Measurements from ENCODE around the gene PKN3. TPM values are rescaled to one million over a fixed set of nuclear protein-coding genes. Genes with fewer than 3 reads are reported as not detected.
"Not testable (repeated sequence)": the region's sequence is repeated elsewhere in the genome, so short reads cannot be mapped to it uniquely, and the experiment has no call there.

PKN3 gene
- total RNA-seq, 1 donor from 2014 or later, result 8.5 TPM

DNA sequence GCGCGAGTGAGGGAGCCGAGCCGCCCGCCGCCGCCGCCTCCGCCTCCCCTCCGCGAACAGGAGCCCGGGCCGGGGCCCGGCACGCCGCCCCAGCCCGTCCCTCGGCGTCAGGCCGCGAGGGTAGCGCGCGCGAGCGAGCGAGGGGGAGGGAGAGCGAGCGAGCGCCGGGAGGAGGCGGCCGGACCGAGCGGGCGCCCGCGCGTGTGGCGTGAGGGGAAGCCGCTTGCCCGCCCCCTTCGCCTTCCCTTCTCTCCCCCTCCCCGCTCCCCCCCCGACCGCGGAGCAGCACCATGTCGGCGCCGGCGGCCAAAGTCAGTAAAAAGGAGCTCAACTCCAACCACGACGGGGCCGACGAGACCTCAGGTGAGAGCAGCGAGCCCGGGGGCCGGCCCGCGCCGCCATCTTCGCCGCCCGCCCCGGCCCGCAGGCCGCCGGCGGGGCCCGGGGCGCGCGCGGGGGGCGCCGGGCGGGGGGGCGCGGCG is 13.0 kb upstream of the PKN3 start:
- intact Hi-C loops (cut with DNase I), result loop anchor here (2.0 kb wide), 2 partner anchors 33 to 55 kb away; partner anchors contain the start of gene DYNC2I2
- DNase-seq (ENCODE audit: missing footprints) (peak; percentile 83), ATAC-seq (peak; percentile 15)

DNA sequence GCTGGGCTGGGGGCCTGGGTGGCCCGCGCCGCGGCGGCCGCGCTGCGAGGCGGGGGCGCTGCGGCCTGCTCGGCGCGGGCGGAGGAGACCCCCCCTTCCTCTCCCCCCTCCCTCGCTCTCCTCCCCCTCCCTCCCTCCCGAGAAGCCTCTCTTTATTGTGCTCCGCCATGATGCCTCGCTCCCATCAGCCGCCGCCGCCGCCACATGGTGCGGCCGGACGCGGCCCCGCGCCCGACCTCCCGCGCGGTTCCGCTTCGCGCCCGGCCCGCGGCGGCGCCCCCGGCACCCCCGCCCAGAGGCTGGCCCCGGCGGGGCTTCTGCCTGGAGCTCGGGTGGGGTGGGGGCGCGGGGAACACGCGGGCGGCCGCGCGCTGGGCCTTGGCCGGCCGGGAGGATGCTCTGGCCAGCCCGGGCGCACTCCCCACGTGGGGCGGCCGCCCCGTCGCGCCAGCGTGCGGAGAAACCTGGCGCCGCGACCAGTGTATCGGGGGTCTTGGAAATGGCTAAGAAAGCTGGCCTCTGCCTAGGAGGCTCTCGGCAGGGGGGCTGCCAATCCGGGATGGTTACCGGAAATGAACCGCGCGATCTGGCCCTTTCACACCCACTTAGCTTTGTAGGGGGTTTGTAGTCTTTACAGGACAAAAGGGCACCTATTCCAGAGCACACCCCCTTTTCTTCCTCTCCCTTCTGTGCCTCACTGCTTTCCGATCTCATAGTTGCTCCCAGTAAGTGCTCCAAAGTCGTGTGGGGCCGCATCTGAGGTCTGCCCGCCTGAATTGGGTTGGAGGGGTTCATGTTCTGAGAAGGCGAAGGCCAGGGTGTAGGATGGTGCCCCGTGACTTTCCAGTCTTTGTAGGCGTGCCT is 12.3 kb upstream of the PKN3 start:
- intact Hi-C loops (cut with DNase I), result loop anchor here (2.0 kb wide), 2 partner anchors 33 to 55 kb away; partner anchors contain the start of gene DYNC2I2
- no peak for ATAC-seq

DNA sequence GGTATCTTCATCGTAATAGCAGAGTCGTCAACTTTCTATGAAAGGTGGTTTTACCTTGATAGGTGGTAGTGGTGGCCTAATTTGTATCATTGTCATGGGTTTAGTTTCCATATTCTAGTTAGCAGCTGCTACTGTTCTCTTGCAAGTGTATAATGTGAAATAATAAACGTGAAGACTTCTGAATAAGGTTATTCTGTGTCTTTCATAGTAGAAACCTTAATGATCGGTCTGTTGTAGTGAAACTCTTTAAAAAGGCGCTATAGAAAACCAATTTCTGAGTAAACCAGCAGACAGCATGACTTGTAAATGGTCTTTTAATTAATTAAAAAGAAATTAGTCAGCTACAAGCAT is 11.6 kb upstream of the PKN3 start:
- intact Hi-C loops (cut with DNase I), result no loop called here
- DNase-seq (ENCODE audit: missing footprints), result no peak
- no peak for ATAC-seq

More for the DNA sequence above, 12.3 kb upstream of the PKN3 start:
- DNase-seq (ENCODE audit: missing footprints), result no peak

DNA sequence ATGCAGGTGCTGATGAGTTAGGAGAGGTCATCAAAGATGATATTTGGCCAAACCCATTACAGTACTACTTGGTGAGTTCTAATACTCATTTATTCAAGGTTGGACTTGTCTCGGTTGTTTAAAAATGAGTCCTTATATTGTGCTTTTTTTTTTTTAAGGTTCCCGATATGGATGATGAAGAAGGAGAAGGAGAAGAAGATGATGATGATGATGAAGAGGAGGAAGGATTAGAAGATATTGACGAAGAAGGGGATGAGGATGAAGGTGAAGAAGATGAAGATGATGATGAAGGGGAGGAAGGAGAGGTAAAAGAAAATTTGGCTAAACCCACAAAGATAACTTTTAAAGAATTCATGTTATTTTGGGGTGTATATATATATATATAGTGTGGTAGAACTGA is 8.6 kb upstream of the PKN3 start:
- intact Hi-C loops (cut with DNase I); ATAC-seq; DNase-seq (ENCODE audit: missing footprints): not testable (repeated sequence)

DNA sequence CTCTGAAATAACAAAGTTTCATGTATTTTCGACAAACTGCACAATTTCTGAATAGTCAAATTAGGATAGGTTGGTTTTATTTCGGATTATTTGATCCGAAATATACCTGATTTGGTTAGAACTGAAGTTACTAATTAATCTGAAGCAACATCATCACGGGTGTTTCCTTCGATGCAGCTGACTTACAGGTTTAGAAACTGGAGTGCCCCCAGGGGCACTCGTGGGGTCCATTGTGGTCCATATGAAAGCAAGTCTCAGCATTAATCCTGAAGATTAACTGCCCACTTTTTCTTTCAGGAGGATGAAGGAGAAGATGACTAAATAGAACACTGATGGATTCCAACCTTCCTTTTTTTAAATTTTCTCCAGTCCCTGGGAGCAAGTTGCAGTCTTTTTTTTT is 8.0 kb upstream of the PKN3 start:
- ATAC-seq (no peak), DNase-seq (ENCODE audit: missing footprints) (no peak)
- intact Hi-C loops (cut with DNase I), result no loop called here

DNA sequence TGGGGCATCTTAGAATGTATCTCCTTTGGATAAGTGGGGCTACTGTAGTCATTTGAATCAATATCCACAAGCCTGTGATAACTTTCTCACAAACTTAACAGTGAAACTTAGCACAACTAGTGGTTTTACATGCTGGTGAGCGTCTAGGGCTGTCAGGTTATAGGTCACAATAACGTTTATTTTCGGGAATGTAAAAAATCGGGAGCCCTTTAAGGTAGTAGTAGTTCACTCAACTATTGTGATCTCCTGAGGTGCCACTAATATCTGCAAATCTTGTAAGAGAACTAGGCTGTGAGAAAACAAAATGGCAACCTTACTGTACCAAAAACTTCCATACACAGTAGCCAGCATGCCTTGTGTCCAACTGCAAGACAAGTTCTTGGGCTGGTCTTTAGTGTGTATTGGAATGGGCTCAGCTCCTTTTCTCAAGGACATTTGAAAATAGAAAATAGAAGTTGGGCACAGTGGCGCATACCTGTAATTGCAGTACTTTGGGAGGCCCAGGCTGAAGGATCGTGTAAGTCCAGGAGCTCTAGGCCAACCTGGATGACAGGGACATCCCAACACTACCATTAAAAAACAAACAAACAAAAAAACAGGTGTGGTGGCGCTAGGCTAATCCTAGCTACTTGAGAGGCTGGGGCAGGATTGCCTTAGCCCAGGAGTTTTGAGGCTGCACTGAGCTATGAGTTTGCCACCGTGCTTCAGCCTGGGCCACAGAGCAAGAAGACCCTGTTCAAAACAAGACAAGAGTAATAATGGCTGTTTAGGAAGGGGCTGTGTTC is 5.2 kb upstream of the PKN3 start:
- no peak for DNase-seq (ENCODE audit: missing footprints)
- intact Hi-C loops (cut with DNase I), result no loop called here
- no peak for ATAC-seq

DNA sequence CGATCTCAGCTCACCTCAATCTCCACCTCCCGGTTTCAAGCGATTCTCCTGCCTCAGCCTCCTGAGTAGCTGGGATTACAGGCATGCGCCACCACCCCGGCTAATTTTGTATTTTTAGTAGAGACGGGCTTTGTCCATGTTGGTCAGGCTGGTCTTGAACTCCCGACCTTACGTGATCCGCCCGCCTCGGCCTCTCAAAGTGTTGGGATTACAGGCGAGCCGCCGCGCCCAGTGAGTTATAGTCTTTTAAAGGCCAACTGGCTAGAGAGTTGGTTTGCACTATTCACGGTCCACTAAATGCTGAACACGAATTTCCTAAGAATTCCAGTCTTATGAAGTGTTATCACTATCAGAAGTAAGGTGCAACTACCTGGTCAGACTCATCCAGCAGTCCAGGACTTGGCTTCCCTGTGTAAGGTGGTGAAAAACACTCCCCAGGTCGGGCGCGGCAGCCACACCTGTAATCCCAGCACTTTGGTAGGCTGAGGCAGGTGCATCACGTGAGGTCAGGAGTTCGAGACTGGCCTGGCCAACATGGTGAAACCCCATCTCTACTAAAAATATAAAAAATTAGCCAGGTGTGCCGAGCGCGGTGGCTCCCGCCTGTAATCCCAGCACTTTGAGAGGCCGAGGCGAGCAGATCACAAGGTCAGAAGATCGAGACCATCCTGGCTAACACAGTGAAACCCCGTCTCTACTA is 3.1 kb upstream of the PKN3 start:
- DNase-seq (ENCODE audit: missing footprints); ATAC-seq; intact Hi-C loops (cut with DNase I): not testable (repeated sequence)

DNA sequence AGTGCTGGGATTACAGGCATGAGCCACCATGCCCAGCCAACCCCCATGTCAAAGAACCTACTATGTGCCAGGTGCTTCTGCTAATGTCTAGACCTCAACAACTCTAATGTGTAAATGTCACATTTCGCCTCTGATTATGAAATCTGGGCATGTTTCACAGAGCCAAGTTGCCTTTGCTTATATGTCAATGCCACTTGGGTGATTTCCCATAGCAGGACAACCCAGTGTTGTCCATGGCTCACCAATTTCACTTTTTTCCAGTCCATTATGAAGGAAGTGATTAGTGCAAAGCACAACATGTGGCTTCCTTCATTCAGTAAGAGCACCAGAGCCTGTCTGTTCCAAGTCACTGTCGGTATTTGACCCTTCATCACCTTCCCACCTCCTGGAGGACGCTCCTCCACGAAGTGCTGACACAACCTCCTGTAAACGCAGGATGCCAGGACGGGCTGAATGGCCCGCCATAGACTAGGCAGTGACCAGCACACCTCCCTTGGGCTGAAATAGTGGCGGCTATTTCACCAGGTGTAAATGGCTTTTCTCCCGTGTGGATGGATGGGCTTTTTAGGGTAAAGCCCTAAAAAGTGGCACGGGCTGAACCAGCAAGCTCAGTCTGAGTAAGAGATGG is 962 bp upstream of the PKN3 start:
- no peak for ATAC-seq
- intact Hi-C loops (cut with DNase I), result no loop called here
- peak; percentile 23 for DNase-seq (ENCODE audit: missing footprints)

DNA sequence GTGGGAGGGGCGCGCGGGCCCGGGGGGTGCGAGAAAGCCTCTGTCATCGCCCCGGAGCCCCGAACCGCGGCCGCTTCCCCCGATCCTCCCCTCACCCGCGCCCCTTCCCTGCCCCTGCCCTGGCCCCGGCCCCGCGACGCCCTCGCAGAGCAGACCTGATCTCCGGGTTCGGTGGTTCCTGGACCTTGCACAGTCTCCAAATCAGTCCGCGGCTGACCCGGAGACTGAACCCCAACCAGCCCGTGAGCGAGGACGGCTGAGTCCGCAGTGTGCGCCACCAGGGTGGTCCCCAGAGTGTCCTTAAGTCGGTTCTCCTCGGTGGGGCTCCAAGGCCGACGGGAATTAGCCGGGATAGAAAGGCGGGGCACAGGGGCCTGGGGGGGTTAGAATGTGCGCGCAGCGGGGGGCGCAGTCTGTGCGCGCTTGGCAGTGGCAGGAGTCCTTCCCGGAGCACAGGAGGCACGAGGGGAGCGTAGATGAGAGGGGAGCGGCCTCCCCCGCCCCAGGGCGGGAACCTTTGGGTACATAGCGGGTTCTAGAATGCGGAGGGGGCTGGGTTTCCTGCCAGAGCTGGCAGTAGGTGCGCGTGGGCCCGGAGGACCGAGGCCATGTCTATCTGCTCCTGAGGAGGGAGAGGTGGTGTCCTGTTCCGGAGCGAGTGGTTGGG is 779 bp downstream of the PKN3 start:
- ATAC-seq (peak; percentile 11), DNase-seq (ENCODE audit: missing footprints) (peak; percentile 63)
- intact Hi-C loops (cut with DNase I), result loop anchor here (2.0 kb wide), 1 partner anchor 22 kb away; the partner anchor contains the start of gene ZDHHC12

DNA sequence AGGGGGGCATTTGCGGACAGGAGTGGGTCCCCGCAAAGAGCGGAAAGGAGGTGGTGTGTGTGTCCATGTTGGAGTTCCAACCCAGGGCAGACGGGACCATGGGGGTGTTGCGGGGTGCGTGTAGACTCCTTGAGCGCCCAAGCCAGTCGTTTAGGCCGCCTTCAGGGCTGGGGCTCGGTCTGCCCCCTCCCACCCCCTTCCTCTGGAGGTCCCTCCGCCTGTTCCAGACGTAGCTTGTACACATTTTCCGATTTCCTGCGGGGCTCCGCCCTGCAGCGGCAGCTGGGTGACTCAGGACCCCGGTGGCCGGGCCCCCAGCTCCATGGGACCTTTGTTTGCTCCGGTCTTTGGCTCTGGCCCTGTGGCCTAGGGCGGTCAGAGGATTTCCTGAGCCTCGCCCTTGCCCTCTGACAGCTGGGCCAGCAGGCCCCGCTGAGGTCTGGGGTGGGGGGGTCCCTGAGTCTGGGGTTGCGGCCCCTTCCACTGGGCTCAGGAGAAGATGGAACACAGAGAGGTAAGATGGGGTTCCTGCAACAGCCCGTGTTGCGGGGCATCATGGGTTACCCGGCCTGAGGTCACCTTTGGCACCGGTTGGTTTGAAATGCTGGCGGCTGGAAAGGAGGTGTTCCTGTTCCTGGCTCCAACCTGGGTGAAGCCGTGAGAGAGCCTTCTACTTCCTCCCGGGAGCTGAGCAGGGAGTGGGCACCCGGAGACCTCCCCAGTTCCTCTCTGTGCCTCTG is 1.5 kb downstream of the PKN3 start:
- DNase-seq (ENCODE audit: missing footprints) (peak; percentile 67), ATAC-seq (peak; percentile 6)
- intact Hi-C loops (cut with DNase I), result loop anchor here (2.0 kb wide), 1 partner anchor 21 kb away; the partner anchor contains the start of gene ZDHHC12

DNA sequence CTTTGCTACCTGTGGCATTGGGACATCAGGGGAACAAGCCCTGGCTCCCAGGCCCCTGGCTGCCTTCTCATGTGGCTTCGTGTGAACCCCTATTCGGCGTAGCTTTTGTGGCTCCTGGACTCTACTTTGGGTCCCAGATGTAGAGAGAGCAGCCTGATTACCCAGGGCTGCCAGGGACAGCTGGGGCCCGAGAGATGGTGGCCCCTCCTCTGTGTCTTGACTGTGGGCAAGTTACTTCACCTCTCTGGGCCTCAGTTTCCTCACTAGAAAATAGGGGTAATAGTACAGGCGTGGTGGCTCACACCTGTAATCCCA is 2.0 kb downstream of the PKN3 start:
- intact Hi-C loops (cut with DNase I), result no loop called here
- DNase-seq (ENCODE audit: missing footprints), result no peak

DNA sequence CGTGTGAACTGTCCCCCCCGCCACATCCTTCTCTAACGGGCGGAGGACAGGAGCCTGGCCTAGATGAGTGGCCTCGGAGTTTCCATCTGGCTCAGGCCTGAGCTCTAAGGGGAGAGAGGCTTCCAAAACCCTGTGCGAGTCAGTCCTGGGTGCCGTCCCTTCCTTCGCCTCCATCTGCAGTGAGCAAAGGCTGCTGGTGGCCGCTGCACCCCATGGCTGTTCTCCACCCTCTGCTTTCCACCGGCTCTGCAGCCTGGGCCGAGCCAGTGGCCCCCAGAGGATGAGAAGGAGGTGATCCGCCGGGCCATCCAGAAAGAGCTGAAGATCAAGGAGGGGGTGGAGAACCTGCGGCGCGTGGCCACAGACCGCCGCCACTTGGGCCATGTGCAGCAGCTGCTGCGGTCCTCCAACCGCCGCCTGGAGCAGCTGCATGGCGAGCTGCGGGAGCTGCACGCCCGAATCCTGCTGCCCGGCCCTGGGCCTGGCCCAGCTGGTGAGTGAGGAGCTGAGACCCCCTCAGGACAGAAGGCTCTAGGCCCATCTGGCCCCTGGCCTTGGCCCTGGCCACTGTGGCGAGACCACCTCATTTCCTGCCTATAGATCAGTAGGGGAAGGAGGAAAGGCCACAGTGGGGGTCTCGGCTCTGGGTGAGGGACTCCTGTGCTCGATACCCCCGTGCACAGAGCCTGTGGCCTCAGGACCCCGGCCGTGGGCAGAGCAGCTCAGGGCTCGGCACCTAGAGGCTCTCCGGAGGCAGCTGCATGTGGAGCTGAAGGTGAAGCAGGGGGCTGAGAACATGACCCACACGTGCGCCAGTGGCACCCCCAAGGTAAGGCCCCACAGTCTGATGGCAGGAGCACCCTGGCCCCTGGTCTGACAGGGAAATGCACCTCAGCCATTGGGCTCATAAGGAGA is 3.0 kb downstream of the PKN3 start:
- intact Hi-C loops (cut with DNase I), result no loop called here
- ATAC-seq (no peak), DNase-seq (ENCODE audit: missing footprints) (peak; percentile 52)

More for the DNA sequence above, 2.0 kb downstream of the PKN3 start:
- ATAC-seq, result no peak

DNA sequence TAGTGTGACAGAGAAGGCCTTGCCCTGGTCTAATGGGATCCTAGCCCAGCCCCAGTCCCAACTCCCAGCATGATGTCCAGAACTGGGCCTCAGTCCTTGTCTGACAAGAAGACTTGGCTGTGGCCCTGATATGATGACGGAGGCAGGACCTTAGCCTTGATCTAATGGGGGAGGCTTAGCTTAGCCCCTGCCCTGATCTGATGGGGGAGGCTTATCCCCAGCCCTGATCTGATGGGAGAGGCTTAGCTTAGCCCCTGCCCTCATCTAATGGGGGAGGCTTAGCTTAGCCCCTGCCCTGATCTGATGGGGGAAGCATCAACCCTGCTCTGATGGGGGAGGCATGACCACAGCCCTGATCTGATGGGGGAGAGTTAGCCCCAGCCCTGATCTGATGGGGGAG is 3.7 kb downstream of the PKN3 start:
- DNase-seq (ENCODE audit: missing footprints), result no peak
- no peak for ATAC-seq
- intact Hi-C loops (cut with DNase I), result no loop called here

DNA sequence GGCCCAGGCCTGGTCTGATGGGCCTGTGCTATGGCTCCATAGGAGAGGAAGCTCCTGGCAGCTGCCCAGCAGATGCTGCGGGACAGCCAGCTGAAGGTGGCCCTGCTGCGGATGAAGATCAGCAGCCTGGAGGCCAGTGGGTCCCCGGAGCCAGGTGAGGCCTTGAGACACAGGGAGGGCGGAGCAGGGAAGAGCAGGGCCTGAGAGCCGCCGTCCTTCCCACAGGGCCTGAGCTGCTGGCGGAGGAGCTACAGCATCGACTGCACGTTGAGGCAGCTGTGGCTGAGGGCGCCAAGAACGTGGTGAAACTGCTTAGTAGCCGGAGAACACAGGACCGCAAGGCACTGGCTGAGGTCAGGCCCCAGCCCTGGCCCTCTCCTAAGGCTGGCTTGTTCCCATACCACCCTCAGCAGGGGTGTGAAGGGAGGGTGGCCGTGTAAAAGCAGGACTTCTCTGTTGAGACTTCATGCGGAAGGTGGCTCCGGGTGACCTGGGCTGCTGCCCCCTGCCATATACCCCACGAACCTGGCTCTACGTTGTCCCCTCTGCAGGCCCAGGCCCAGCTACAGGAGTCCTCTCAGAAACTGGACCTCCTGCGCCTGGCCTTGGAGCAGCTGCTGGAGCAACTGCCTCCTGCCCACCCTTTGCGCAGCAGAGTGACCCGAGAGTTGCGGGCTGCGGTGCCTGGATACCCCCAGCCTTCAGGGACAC is 4.5 kb downstream of the PKN3 start:
- peak; percentile 54 for DNase-seq (ENCODE audit: missing footprints)
- no peak for ATAC-seq
- intact Hi-C loops (cut with DNase I), result no loop called here

DNA sequence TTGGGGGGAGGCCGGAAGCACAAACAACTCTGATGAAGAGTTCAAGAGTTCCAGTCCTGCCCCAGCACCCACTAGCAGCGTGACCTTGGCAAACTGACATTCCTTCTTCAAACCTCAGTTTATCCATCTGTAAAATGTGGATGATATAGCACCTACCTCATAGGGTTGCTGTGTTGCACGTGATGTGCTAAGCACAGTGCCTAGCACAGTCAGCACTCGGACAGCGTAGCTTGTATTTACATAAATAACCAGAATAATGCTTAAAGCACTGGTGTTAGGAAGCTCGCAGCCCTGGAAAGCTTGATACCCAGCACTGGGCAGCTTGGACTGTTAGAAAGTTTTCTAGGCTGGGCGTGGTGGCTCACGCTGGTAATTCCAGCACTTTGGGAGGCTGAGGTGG is 5.1 kb downstream of the PKN3 start:
- intact Hi-C loops (cut with DNase I), result no loop called here
- DNase-seq (ENCODE audit: missing footprints) (peak; percentile 20), ATAC-seq (no peak)

Measured in Right ventricle myocardium inferior (tissue), 1 donor.